GM12878 (cell line): ENCODE measurements around the gene MAOA. TPM values are rescaled to one million over a fixed set of nuclear protein-coding genes. Genes with fewer than 3 reads are reported as not detected.

Source experiments
- ATAC-seq: fragments of 200-7000 bp; cut with Tn5 transposase; 3 replicates; pipeline ENCODE4 v1.9.1; 2020; ENCODE audit warnings: mild to moderate bottlenecking, moderate library complexity
- BruUV-seq: library from RNA; stranded (reverse); fragments of 400-500 nt; replicated peaks from 2 replicates; lab custom pipeline; 2021; lab: Mats Ljungman, UMichigan
- CTCF ChIA-PET: fragments of 300-600 bp; sonication (Branson Sonifier 250); formaldehyde crosslinking; extraction: SDS; loops from one replicate; lab custom pipeline; 2021; ENCODE audit warnings: inconsistent platforms; lab: Yijun Ruan, JAX
- POLR2A ChIA-PET: fragments of 350-600 bp; formaldehyde crosslinking; extraction: SDS; loops from one replicate; lab custom pipeline; 2021; ENCODE audit warnings: inconsistent platforms; lab: Charles Lee
- RAD21 ChIA-PET: fragments of 300-600 bp; sonication (Branson Sonifier 250); formaldehyde crosslinking; loops from one replicate; lab custom pipeline; 2023; ENCODE audit warnings: antibody characterized with exemption; ENCODE audit not compliant: unreplicated experiment; lab: Charles Lee
- SMC1A ChIA-PET: fragments of 300-600 bp; sonication (Branson Sonifier 250); formaldehyde crosslinking; loops from one replicate; lab custom pipeline; 2023; ENCODE audit not compliant: unreplicated experiment, uncharacterized antibody; lab: Charles Lee
- DNase-seq: peaks from one replicate; pipeline ENCODE4 v3.0.0-alpha.2; 2011; ENCODE audit warnings: low read depth, low spot score
- FAIRE-seq: peaks from 3 replicates; lab custom pipeline; 2011; peaks lifted over from hg19 to GRCh38; lab: Jason Lieb, UNC
- H2AFZ ChIP-seq: 2 replicates; pipeline ENCODE4 v1.6.0; 2011; ENCODE audit warnings: low read depth, low read length, control low read depth; ENCODE audit not compliant: control insufficient read depth
- H3K27ac ChIP-seq: 2 replicates; pipeline ENCODE4 v1.5.1; 2011; ENCODE audit warnings: control low read depth; ENCODE audit not compliant: control insufficient read depth, insufficient read depth
- H3K27me3 ChIP-seq, 2 experiments: replicated peaks in 1 of 2; 2 replicates each; pipeline versions ENCODE4 v1.6.0 to v1.6.1; 2011; ENCODE audit warnings: low read length in 1 of 2; ENCODE audit not compliant: control insufficient read depth in 2 of 2, insufficient read depth in 2 of 2
- H3K36me3 ChIP-seq, 2 experiments: 2 replicates each; pipeline ENCODE4 v1.5.1; 2011; ENCODE audit warnings: low read length in 1 of 2; ENCODE audit not compliant: control insufficient read depth in 2 of 2, insufficient read depth in 2 of 2
- H3K4me1 ChIP-seq: 2 replicates; pipeline ENCODE4 v1.6.1; 2011; ENCODE audit warnings: mild to moderate bottlenecking, low read length, moderate library complexity, mixed read lengths; ENCODE audit not compliant: control insufficient read depth, insufficient read depth
- H3K4me2 ChIP-seq: 2 replicates; pipeline ENCODE4 v1.6.0; 2011; ENCODE audit warnings: control low read depth; ENCODE audit not compliant: control insufficient read depth, insufficient read depth
- H3K4me3 ChIP-seq: fragments of 200-600 bp; sonication (generic); 2 replicates; pipeline ENCODE4 v1.5.1; 2016
- H3K79me2 ChIP-seq: 2 replicates; pipeline ENCODE4 v1.6.0; 2011; ENCODE audit warnings: low read length; ENCODE audit not compliant: control insufficient read depth, insufficient read depth
- H3K9ac ChIP-seq: 2 replicates; pipeline ENCODE4 v1.8.0; 2011; ENCODE audit warnings: low read length, control low read depth, mixed read lengths; ENCODE audit not compliant: control insufficient read depth, insufficient read depth
- H3K9me3 ChIP-seq: replicated peaks from 3 replicates; pipeline ENCODE4 v1.5.1; 2011; ENCODE audit warnings: mild to moderate bottlenecking, low read length; ENCODE audit not compliant: control insufficient read depth, insufficient read depth
- H4K20me1 ChIP-seq: 2 replicates; pipeline ENCODE4 v1.6.0; 2011; ENCODE audit not compliant: control insufficient read depth, insufficient read depth
- CEBPB ChIP-seq, 2 experiments: fragments of 150-350 bp in 1 of 2; IDR thresholded peaks; 2 replicates each; pipeline ENCODE4 v1.6.1; 2012 to 2014; ENCODE audit warnings: low read depth in 2 of 2, low read length in 2 of 2, borderline replicate concordance in 1 of 2, inconsistent platforms in 1 of 2
- EGR1 ChIP-seq, 2 experiments: IDR thresholded peaks; 1 replicate in 1 of 2; 2 replicates in 1 of 2; pipeline ENCODE4 v1.6.1; 2011 to 2012; ENCODE audit warnings: low read depth in 2 of 2, low read length in 2 of 2, borderline replicate concordance in 1 of 2, mild to moderate bottlenecking in 1 of 2, moderate library complexity in 1 of 2
- ELK1 ChIP-seq: IDR thresholded peaks from 2 replicates; pipeline ENCODE4 v1.6.1; 2012; ENCODE audit warnings: low read depth, low read length, improper control_type of control experiment
- EP300 ChIP-seq, 2 experiments: fragments of 150-350 bp in 1 of 2; IDR thresholded peaks; 2 replicates each; pipeline ENCODE4 v1.6.1; 2011 to 2012; ENCODE audit warnings: low read depth in 2 of 2, low read length in 2 of 2, borderline replicate concordance in 1 of 2, improper control_type of control experiment in 1 of 2, inconsistent platforms in 1 of 2; ENCODE audit not compliant: control insufficient read depth in 1 of 2
- HCFC1 ChIP-seq: fragments of 150-350 bp; IDR thresholded peaks from 2 replicates; pipeline ENCODE4 v1.6.1; 2014; ENCODE audit warnings: low read length
- IKZF2 ChIP-seq, 2 experiments: fragments of 450-650 bp; IDR thresholded peaks; 2 replicates each; pipeline ENCODE4 v1.6.1; 2017; ENCODE audit warnings: mild to moderate bottlenecking in 2 of 2, moderate library complexity in 2 of 2
- KAT2A ChIP-seq: conservative IDR thresholded peaks from 2 replicates; pipeline ENCODE4 v1.6.1; 2011; ENCODE audit warnings: low read depth, low read length; ENCODE audit not compliant: control insufficient read depth
- POLR2AphosphoS5 ChIP-seq: IDR thresholded peaks from 2 replicates; pipeline ENCODE4 v1.6.1; 2011; ENCODE audit warnings: mild to moderate bottlenecking, low read length, inconsistent platforms
- ZNF622 ChIP-seq: fragments of 450-650 bp; IDR thresholded peaks from 2 replicates; pipeline ENCODE4 v1.6.1; 2017; ENCODE audit warnings: mild to moderate bottlenecking, inconsistent platforms
- WGBS: methylation state at CpG from one replicate; pipeline ENCODE4 v1.1.6; 2016; ENCODE audit warnings: low lambda C conversion rate; ENCODE audit not compliant: insufficient replicate concordance, insufficient coverage; ENCODE audit errors: missing lambda C conversion rate; 5-methylcytosine and 5-hydroxymethylcytosine counted together
- in situ Hi-C: fragments of 300-500 bp; cut with MboI; formaldehyde crosslinking; loops from 9 replicates; pipeline ENCODE4 v1.14.3; 2018; ENCODE audit warnings: mixed read lengths
- intact Hi-C: fragments of 100-400 bp; cut with micrococcal nuclease; formaldehyde crosslinking; loops from one replicate; pipeline ENCODE4 v1.14.2; 2022; ENCODE audit not compliant: unreplicated experiment
- polyA plus RNA-seq, 11 experiments: library from polyadenylated mRNA; depleted of rRNA in 4 of 11; unstranded in 6 of 11; stranded (reverse) in 5 of 11; fragments of >200 nt; fragmentation: Nextera tagmentation in 4 of 11; fragmentation: Illumina TruSeq in 1 of 11; extraction: Ambion mirVana in 4 of 11; extraction: Trizol in 1 of 11; gene quantifications; 1 replicate in 1 of 11; 2 replicates in 10 of 11; pipeline versions ENCODE4 v1.2.1 to v1.2.3, GENCODE V29; 2011 to 2016; ENCODE audit warnings: inconsistent platforms in 2 of 11, missing spikeins in 2 of 11, low read depth in 1 of 11
- total RNA-seq, 4 experiments: library from RNA; depleted of rRNA in 3 of 4; stranded (reverse); fragments of >200 nt in 3 of 4; fragmentation: Illumina TruSeq in 1 of 4; extraction: Trizol in 1 of 4; gene quantifications; 2 replicates each; pipeline versions ENCODE4 v1.2.1 to v1.2.3, GENCODE V29; 2013 to 2021
- TF ChIP-seq, protein P1 (sequence below): fragments of 450-650 bp; IDR thresholded peaks from 2 replicates; pipeline ENCODE4 v1.6.1; 2017; ENCODE audit warnings: mild to moderate bottlenecking, moderate library complexity
- TF ChIP-seq, protein P2 (sequence below): fragments of 150-350 bp; IDR thresholded peaks from 2 replicates; pipeline ENCODE4 v1.6.1; 2016; ENCODE audit warnings: low read depth, low read length
- TF ChIP-seq, protein P3 (sequence below): fragments of 450-650 bp; conservative IDR thresholded peaks from 2 replicates; pipeline ENCODE4 v1.6.1; 2017; ENCODE audit warnings: mild to moderate bottlenecking, moderate library complexity

Gene MAOA
- total and polyA plus RNA-seq, 10 of the 15 experiments (the other 5 are each of a cell fraction or from before 2014, with no cell fraction given) = 0.02 to 0.51 (median 0.08) TPM; not detected in 7

- no peak for DNase-seq
- Histone ChIP-seq H3K9ac (no peak overlapping the region), H3K4me3 (no peak overlapping the region), H3K4me2 (no peak overlapping the region), H3K4me1 (no peaks in the 10 kb centered on the region), H3K27me3 (no peaks in the 10 kb centered on the region), H3K9me3 (no peaks in the 10 kb centered on the region), H4K20me1 (no peaks in the 10 kb centered on the region), H3K36me3 (no peaks in the 10 kb centered on the region), H3K27ac (no peak overlapping the region), H3K79me2 (no peaks in the 10 kb centered on the region), H2AFZ (no peak overlapping the region)
- intact Hi-C loops = no loop called here
- ChIA-PET RAD21 (no interaction called here), CTCF (no interaction called here), POLR2A (no interaction called here), SMC1A (no interaction called here)
- BruUV-seq = no TSS peak
- 1% methylated on average over 3 of the region's 3 CpGs for WGBS
- in situ Hi-C loops = no loop called here
- FAIRE-seq = no peak
- ATAC-seq = no peak
- TF ChIP-seq EGR1 (IDR thresholded peaks at IDR 0.05; ENCODE audit: borderline replicate concordance in 1 of 2, low read depth in 2 of 2, low read length in 2 of 2) (no peak), POLR2AphosphoS5 (no peak), IKZF2 (IDR thresholded peaks at IDR 0.05) (no peak), HCFC1 (no peak), KAT2A (no peak), ZNF622 (no peak), EP300 (IDR thresholded peaks at IDR 0.05; ENCODE audit: borderline replicate concordance in 1 of 2, control insufficient read depth in 1 of 2, low read depth in 2 of 2, low read length in 2 of 2) (no peak), CEBPB (IDR thresholded peaks at IDR 0.05; ENCODE audit: borderline replicate concordance in 1 of 2, low read depth in 2 of 2, low read length in 2 of 2) (no peak), ELK1 (no peak)
- TF ChIP-seq, protein P1, sequence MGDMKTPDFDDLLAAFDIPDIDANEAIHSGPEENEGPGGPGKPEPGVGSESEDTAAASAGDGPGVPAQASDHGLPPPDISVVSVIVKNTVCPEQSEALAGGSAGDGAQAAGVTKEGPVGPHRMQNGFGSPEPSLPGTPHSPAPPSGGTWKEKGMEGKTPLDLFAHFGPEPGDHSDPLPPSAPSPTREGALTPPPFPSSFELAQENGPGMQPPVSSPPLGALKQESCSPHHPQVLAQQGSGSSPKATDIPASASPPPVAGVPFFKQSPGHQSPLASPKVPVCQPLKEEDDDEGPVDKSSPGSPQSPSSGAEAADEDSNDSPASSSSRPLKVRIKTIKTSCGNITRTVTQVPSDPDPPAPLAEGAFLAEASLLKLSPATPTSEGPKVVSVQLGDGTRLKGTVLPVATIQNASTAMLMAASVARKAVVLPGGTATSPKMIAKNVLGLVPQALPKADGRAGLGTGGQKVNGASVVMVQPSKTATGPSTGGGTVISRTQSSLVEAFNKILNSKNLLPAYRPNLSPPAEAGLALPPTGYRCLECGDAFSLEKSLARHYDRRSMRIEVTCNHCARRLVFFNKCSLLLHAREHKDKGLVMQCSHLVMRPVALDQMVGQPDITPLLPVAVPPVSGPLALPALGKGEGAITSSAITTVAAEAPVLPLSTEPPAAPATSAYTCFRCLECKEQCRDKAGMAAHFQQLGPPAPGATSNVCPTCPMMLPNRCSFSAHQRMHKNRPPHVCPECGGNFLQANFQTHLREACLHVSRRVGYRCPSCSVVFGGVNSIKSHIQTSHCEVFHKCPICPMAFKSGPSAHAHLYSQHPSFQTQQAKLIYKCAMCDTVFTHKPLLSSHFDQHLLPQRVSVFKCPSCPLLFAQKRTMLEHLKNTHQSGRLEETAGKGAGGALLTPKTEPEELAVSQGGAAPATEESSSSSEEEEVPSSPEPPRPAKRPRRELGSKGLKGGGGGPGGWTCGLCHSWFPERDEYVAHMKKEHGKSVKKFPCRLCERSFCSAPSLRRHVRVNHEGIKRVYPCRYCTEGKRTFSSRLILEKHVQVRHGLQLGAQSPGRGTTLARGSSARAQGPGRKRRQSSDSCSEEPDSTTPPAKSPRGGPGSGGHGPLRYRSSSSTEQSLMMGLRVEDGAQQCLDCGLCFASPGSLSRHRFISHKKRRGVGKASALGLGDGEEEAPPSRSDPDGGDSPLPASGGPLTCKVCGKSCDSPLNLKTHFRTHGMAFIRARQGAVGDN = no peak
- TF ChIP-seq, protein P2, sequence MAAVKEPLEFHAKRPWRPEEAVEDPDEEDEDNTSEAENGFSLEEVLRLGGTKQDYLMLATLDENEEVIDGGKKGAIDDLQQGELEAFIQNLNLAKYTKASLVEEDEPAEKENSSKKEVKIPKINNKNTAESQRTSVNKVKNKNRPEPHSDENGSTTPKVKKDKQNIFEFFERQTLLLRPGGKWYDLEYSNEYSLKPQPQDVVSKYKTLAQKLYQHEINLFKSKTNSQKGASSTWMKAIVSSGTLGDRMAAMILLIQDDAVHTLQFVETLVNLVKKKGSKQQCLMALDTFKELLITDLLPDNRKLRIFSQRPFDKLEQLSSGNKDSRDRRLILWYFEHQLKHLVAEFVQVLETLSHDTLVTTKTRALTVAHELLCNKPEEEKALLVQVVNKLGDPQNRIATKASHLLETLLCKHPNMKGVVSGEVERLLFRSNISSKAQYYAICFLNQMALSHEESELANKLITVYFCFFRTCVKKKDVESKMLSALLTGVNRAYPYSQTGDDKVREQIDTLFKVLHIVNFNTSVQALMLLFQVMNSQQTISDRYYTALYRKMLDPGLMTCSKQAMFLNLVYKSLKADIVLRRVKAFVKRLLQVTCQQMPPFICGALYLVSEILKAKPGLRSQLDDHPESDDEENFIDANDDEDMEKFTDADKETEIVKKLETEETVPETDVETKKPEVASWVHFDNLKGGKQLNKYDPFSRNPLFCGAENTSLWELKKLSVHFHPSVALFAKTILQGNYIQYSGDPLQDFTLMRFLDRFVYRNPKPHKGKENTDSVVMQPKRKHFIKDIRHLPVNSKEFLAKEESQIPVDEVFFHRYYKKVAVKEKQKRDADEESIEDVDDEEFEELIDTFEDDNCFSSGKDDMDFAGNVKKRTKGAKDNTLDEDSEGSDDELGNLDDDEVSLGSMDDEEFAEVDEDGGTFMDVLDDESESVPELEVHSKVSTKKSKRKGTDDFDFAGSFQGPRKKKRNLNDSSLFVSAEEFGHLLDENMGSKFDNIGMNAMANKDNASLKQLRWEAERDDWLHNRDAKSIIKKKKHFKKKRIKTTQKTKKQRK = no peak
- TF ChIP-seq, protein P3, sequence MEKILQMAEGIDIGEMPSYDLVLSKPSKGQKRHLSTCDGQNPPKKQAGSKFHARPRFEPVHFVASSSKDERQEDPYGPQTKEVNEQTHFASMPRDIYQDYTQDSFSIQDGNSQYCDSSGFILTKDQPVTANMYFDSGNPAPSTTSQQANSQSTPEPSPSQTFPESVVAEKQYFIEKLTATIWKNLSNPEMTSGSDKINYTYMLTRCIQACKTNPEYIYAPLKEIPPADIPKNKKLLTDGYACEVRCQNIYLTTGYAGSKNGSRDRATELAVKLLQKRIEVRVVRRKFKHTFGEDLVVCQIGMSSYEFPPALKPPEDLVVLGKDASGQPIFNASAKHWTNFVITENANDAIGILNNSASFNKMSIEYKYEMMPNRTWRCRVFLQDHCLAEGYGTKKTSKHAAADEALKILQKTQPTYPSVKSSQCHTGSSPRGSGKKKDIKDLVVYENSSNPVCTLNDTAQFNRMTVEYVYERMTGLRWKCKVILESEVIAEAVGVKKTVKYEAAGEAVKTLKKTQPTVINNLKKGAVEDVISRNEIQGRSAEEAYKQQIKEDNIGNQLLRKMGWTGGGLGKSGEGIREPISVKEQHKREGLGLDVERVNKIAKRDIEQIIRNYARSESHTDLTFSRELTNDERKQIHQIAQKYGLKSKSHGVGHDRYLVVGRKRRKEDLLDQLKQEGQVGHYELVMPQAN = no peak
Measured at GRCh38 chrX:43664708-43665107, 8.6 kb downstream of the MAOA start.
